Measurements from ENCODE around the gene FGD4.
"Not testable (repeated sequence)": the region's sequence is repeated elsewhere in the genome, so short reads cannot be mapped to it uniquely, and the experiment has no call there.

FGD4 gene

GRCh38 chr12:32522331-32523221, 123.2 kb downstream of the FGD4 start:
- DNase-seq (ENCODE audit: low read depth in 2 of 2) = no peak

GRCh38 chr12:32525802-32526201, 126.4 kb downstream of the FGD4 start:
- not testable (repeated sequence) for DNase-seq (ENCODE audit: low read depth in 2 of 2)

DNA sequence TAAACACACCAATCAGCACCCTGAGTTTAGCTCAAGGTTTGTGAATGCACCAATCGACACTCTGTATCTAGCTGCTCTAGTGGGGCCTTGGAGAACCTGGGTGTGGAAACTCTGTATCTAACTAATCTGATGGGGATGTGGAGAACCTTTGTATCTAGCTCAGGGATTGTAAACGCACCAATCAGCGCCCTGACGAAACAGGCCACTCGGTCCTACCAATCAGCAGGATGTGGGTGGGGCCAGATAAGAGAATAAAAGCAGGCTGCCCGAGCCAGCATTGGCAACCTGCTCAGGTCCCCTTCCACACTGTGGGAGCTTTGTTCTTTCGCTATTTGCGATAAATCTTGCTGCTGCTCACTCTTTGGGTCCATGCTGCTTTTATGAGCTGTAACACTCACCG, 127.0 kb downstream of the FGD4 start:
- not testable (repeated sequence) for DNase-seq (ENCODE audit: low read depth in 2 of 2)

- no peak for DNase-seq (ENCODE audit: low read depth in 2 of 2)
These were observed 133.1 kb downstream of the FGD4 start for GRCh38 chr12:32532422-32532821.

DNA sequence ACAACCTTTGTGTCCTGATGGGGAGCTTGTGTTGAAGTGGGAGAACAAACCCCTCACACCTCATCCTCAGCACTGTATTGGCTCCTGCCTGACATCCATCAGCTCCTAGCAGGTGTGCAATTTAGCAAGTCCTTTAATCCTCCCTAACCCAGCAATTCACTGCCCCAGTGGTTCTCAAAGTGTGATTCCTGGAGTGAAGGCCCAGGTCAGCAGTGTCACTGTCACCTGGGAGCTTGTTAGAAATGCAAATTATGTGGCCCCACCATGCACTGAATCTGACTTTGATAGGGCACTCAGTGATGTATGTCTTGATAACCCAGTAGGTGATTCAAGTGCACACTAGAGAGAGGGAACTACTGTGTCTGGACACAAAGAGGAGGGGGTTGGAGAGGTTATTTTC, 133.6 kb downstream of the FGD4 start:
- DNase-seq (ENCODE audit: low read depth in 2 of 2) = no peak

GRCh38 chr12:32533506-32533905, 134.1 kb downstream of the FGD4 start:
- DNase-seq (ENCODE audit: low read depth in 2 of 2) = not testable (repeated sequence)

DNA sequence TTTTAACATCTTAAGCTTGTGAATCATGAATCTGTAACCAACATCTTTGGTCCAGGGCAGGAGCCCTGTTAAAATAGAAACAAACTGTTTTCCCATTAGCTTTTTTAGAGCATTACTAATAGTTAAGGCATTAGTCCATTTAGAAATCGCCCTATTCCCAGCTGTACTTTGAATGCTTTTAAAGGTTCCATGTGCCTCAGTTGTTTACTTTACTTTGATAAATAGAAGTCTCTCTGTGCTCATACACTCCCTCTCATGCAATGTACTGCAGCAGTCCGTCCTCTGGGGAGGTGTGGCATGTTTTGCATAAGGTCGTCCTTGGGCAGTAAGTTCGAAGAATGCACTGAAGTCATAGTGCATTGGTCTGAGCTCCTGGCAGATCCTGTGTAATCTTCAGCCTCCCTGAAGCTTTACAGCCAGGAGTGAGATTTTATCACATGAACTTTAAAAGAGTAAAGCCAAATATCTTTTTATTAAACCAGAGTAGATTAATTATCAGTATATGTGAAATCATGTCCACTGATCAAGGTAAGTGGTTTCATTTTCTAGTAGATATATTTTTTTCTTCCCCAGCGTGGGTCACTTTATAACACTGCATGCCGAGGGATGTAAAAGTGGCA, 134.7 kb downstream of the FGD4 start:
- DNase-seq (ENCODE audit: low read depth in 2 of 2) = no peak

GRCh38 chr12:32534698-32535097, 135.3 kb downstream of the FGD4 start:
- DNase-seq (ENCODE audit: low read depth in 2 of 2) = no peak

GRCh38 chr12:32535288-32535999, 136.1 kb downstream of the FGD4 start:
- peak in 1 of 2 donors; percentile 1 for DNase-seq (ENCODE audit: low read depth in 2 of 2)

DNA sequence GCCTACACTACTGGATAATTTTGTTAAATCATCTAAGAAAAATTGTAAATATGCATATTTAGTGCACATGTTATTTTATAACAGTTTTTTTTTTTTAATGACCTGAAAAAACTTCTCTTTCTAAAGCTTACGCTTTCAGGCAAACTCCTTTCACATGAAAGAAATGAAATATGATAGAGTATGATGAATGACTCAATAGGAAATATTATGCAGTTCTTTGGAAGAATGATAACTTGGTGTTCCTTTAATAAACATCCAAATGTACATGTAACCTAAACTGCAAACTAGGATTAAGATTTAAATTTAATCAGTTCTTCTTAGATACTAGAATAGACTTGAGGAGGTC, 136.6 kb downstream of the FGD4 start:
- DNase-seq (ENCODE audit: low read depth in 2 of 2) = no peak

DNA sequence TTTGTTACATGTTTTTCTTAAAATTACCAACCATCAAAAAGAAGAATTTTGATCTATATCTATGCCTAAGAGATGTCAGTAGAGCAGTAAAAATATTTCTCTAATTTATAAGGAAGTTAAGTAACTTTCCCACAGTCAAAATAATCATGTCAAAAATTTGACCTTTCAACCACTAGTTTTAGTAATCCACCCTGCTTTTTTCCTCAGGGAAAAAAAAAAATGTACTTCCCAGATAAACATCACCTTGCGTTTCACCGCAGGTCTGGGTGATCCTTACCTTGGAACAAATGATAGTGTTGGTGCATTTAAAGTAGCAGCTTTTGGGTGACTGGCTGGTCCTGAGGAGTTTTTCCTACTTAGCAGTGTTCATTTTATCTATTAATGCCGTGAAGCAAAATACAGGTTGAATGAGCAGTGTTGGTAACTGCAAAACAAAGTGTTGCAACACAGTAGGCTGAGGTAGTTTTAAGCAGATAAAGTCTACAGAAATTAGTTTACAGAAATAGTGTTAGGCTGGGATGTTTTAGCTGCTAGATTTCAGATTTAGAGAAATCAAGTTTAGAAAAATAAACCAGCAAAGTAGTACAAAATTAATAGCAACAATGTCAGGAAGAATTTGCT, 142.5 kb downstream of the FGD4 start:
- no peak for DNase-seq (ENCODE audit: low read depth in 2 of 2)

- no peak for DNase-seq (ENCODE audit: low read depth in 2 of 2)
These were observed 143.3 kb downstream of the FGD4 start for GRCh38 chr12:32542428-32543229.

- DNase-seq (ENCODE audit: low read depth in 2 of 2) = no peak
These were observed 145.5 kb downstream of the FGD4 start for GRCh38 chr12:32544893-32545292.

- no peak for DNase-seq (ENCODE audit: low read depth in 2 of 2)
These were observed 146.1 kb downstream of the FGD4 start for GRCh38 chr12:32545413-32545980.

GRCh38 chr12:32546272-32546671, 146.9 kb downstream of the FGD4 start:
- no peak for DNase-seq (ENCODE audit: low read depth in 2 of 2)

- DNase-seq (ENCODE audit: low read depth in 2 of 2) = no peak
These were observed 149.4 kb downstream of the FGD4 start for GRCh38 chr12:32548691-32549281.

DNA sequence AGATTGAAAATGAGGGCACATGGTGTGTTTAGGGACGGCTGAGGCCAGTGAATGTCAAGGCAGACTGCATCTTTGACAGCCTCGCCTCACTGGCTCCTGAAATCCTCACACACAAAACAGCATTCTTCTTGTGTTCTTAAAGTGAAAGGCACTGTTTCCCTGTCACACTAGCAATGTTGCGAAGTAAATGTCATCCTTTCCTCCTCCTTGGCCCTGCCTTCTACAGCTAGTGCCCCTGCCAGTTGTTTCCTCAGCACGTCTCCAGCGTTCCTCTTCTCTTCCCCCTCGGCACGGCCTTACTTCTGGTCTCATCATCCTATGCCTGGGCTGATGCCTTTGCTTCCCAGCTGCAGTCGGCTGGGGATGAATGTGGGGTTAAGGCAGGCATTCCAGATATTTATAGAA, 150.3 kb downstream of the FGD4 start:
- no peak for DNase-seq (ENCODE audit: low read depth in 2 of 2)

DNA sequence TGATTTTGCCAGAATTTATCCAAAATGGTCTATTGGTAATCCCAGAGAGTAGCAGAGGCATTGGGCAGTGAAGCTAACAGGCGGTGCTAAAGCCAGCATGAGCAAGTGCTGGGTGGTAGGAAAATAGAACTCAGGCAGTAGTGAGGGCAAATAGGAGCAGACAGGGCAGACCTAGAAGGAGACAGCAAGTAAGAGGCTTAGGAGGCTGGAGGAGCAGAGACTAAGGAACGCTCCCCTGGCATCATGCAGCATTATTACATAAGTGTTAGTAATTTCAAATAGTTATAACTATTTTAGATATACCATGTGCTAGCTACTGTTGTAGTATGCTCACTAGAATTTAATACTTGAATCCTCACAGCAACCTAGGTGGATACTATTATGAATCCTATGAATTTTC, 151.7 kb downstream of the FGD4 start:
- no peak for DNase-seq (ENCODE audit: low read depth in 2 of 2)

- DNase-seq (ENCODE audit: low read depth in 2 of 2) = no peak
These were observed 159.5 kb downstream of the FGD4 start for GRCh38 chr12:32558903-32559302.

- DNase-seq (ENCODE audit: low read depth in 2 of 2) = no peak
These were observed 160.1 kb downstream of the FGD4 start for GRCh38 chr12:32559434-32559833.

GRCh38 chr12:32560520-32560919, 161.2 kb downstream of the FGD4 start:
- DNase-seq (ENCODE audit: low read depth in 2 of 2) = no peak
